PC-3 (cell line): ENCODE data around the gene CYP4B1. TPM values are rescaled to one million over a fixed set of nuclear protein-coding genes. Genes with fewer than 3 reads are reported as not detected.

ENCODE experiments used
- ATAC-seq: fragments of 200-7000 bp; cut with Tn5 transposase; 2 replicates; pipeline ENCODE4 v1.9.1; 2020; ENCODE audit warnings: mild to moderate bottlenecking, moderate library complexity
- BruUV-seq: library from RNA; stranded (reverse); fragments of 400-500 nt; replicated peaks from 2 replicates; lab custom pipeline; 2021; lab: Mats Ljungman, UMichigan
- CTCF ChIA-PET: fragments of 300-600 bp; sonication (Branson Sonifier 250); formaldehyde crosslinking; loops from one replicate; lab custom pipeline; 2022; ENCODE audit warnings: antibody characterized with exemption; lab: Charles Lee
- POLR2A ChIA-PET: fragments of 300-600 bp; sonication (Branson Sonifier 250); formaldehyde crosslinking; loops from one replicate; lab custom pipeline; 2022; ENCODE audit warnings: antibody characterized with exemption; ENCODE audit not compliant: unreplicated experiment; lab: Charles Lee
- DNase-seq: peaks from one replicate; pipeline ENCODE4 v3.0.0-alpha.2; 2015
- H2AFZ ChIP-seq: fragments of 300-600 bp; sonication (generic); 2 replicates; pipeline ENCODE4 v1.6.0; 2016; ENCODE audit warnings: antibody characterized with exemption, low read length
- H3F3A ChIP-seq: fragments of 300-600 bp; sonication (generic); one replicate; pipeline ENCODE4 v1.6.0; 2017; ENCODE audit warnings: antibody characterized with exemption, low read length, control low read depth, mild to moderate bottlenecking; ENCODE audit not compliant: unreplicated experiment
- H3K27ac ChIP-seq: fragments of 300-600 bp; sonication (generic); 2 replicates; pipeline ENCODE4 v1.5.1; 2016; ENCODE audit warnings: mild to moderate bottlenecking, low read length
- H3K27me3 ChIP-seq: fragments of 300-600 bp; sonication (generic); 2 replicates; pipeline ENCODE4 v1.6.1; 2016; ENCODE audit warnings: low read length, mixed read lengths
- H3K36me3 ChIP-seq: fragments of 300-600 bp; sonication (generic); 2 replicates; pipeline ENCODE4 v1.6.1; 2016; ENCODE audit warnings: low read depth, mixed run types, low read length, mixed read lengths
- H3K4me1 ChIP-seq: fragments of 300-600 bp; sonication (generic); 2 replicates; pipeline ENCODE4 v1.5.1; 2016; ENCODE audit warnings: low read length; ENCODE audit not compliant: insufficient read depth
- H3K4me2 ChIP-seq: fragments of 300-600 bp; sonication (generic); 2 replicates; pipeline ENCODE4 v1.6.0; 2016; ENCODE audit warnings: low read length
- H3K4me3 ChIP-seq: fragments of 300-600 bp; sonication (generic); 2 replicates; pipeline ENCODE4 v1.5.1; 2016; ENCODE audit warnings: mild to moderate bottlenecking, low read length, mixed read lengths
- H3K79me2 ChIP-seq: fragments of 300-600 bp; sonication (generic); 2 replicates; pipeline ENCODE4 v1.6.1; 2017; ENCODE audit warnings: low read length, mixed read lengths
- H3K9ac ChIP-seq: fragments of 300-600 bp; sonication (generic); 2 replicates; pipeline ENCODE4 v1.6.0; 2016; ENCODE audit warnings: mild to moderate bottlenecking, low read length
- H3K9me2 ChIP-seq: fragments of 300-600 bp; sonication (generic); replicated peaks from 2 replicates; pipeline ENCODE4 v1.6.1; 2016; ENCODE audit warnings: mixed run types, low read length, mixed read lengths
- H3K9me3 ChIP-seq: fragments of 300-600 bp; sonication (generic); 2 replicates; pipeline ENCODE4 v1.6.1; 2016; ENCODE audit warnings: low read length, mixed read lengths
- H4K20me1 ChIP-seq: fragments of 300-600 bp; sonication (generic); 2 replicates; pipeline ENCODE4 v1.6.1; 2016; ENCODE audit warnings: low read length, mixed read lengths
- CTCF ChIP-seq: fragments of 300-600 bp; sonication (generic); conservative IDR thresholded peaks from 2 replicates; pipeline ENCODE4 v1.5.1; 2017; ENCODE audit warnings: antibody characterized with exemption, low read depth, mild to moderate bottlenecking, low read length
- EZH2 ChIP-seq: fragments of 300-600 bp; sonication (generic); IDR thresholded peaks from one replicate; pipeline ENCODE4 v1.6.1; 2017; ENCODE audit warnings: antibody characterized with exemption, mild to moderate bottlenecking, low read length; ENCODE audit not compliant: unreplicated experiment
- EZH2phosphoT487 ChIP-seq: fragments of 300-600 bp; sonication (generic); IDR thresholded peaks from 2 replicates; pipeline ENCODE4 v1.6.1; 2018; ENCODE audit warnings: mild to moderate bottlenecking, antibody characterized with exemption, low read length, borderline replicate concordance
- intact Hi-C: fragments of 100-400 bp; cut with micrococcal nuclease; formaldehyde crosslinking; loops from 2 replicates; pipeline ENCODE4 v1.9.0; 2023
- total RNA-seq: library from RNA; depleted of rRNA; stranded (reverse); fragments of >200 nt; gene quantifications from 2 replicates; pipeline ENCODE4 v1.2.3, GENCODE V29; 2014

Gene CYP4B1
- total RNA-seq, 1 experiment from 2014 or later = not detected

GRCh38 chr1:46804027-46804889, 5.4 kb downstream of the CYP4B1 start:
- Histone ChIP-seq H3K4me1 (no peaks in the 10 kb centered on the region), H3K27ac (no peak overlapping the region), H3K9ac (no peak overlapping the region), H3K79me2 (no peaks in the 10 kb centered on the region), H3F3A (no peaks in the 10 kb centered on the region), H3K27me3 (peaks cover 11% of the 10 kb centered on the region; the same call in 1 of the 2 replicates), H2AFZ (no peak overlapping the region), H3K4me2 (no peak overlapping the region), H3K4me3 (no peak overlapping the region), H4K20me1 (no peaks in the 10 kb centered on the region), H3K9me2 (no peaks in the 10 kb centered on the region), H3K36me3 (no peaks in the 10 kb centered on the region), H3K9me3 (no peaks in the 10 kb centered on the region)
- ATAC-seq (no peak), DNase-seq (no peak)
- intact Hi-C loops = no loop called here
- POLR2A ChIA-PET = no interaction called here
- no TSS peak for BruUV-seq
- CTCF ChIA-PET = no interaction called here
- TF ChIP-seq EZH2phosphoT487 (no peak), CTCF (no peak)

GRCh38 chr1:46804926-46805325, 6.1 kb downstream of the CYP4B1 start:
- no peak for ATAC-seq
- Histone ChIP-seq H3K9me2 (no peaks in the 10 kb centered on the region), H3K27me3 (peaks cover 11% of the 10 kb centered on the region; the same call in 1 of the 2 replicates), H3K36me3 (no peaks in the 10 kb centered on the region), H3K4me1 (no peaks in the 10 kb centered on the region), H3F3A (no peaks in the 10 kb centered on the region), H2AFZ (no peak overlapping the region), H3K9ac (no peak overlapping the region), H3K4me3 (no peak overlapping the region), H3K27ac (no peak overlapping the region), H3K4me2 (no peak overlapping the region), H3K79me2 (no peaks in the 10 kb centered on the region), H3K9me3 (no peaks in the 10 kb centered on the region), H4K20me1 (no peaks in the 10 kb centered on the region)
- TF ChIP-seq CTCF (no peak), EZH2 (no peak), EZH2phosphoT487 (no peak)
- BruUV-seq = no TSS peak
- ChIA-PET POLR2A (no interaction called here), CTCF (no interaction called here)
- DNase-seq = no peak
- intact Hi-C loops = no loop called here

GRCh38 chr1:46805755-46806154, 6.9 kb downstream of the CYP4B1 start:
- DNase-seq = no peak
- BruUV-seq = no TSS peak
- no peak overlapping the region for H3K4me3 ChIP-seq
- H3K4me2 ChIP-seq = no peak overlapping the region
- ATAC-seq = no peak
- H3K9me2 ChIP-seq = no peaks in the 10 kb centered on the region
- POLR2A ChIA-PET = no interaction called here
- H4K20me1 ChIP-seq = no peaks in the 10 kb centered on the region
- no peaks in the 10 kb centered on the region for H3K4me1 ChIP-seq
- H3K27ac ChIP-seq = no peak overlapping the region
- TF ChIP-seq CTCF = no peak
- TF ChIP-seq EZH2phosphoT487 = no peak
- no peak for TF ChIP-seq EZH2
- peaks cover 11% of the 10 kb centered on the region; the same call in 1 of the 2 replicates for H3K27me3 ChIP-seq
- no peaks in the 10 kb centered on the region for H3K79me2 ChIP-seq
- no peaks in the 10 kb centered on the region for H3F3A ChIP-seq
- intact Hi-C loops = no loop called here
- no peak overlapping the region for H2AFZ ChIP-seq
- CTCF ChIA-PET = no interaction called here
- no peaks in the 10 kb centered on the region for H3K9me3 ChIP-seq
- no peaks in the 10 kb centered on the region for H3K36me3 ChIP-seq
- H3K9ac ChIP-seq = no peak overlapping the region
